Omental fat pad (tissue), 4 donors: Measurements from ENCODE around the gene WDR5. TPM values are rescaled to one million over a fixed set of nuclear protein-coding genes. Genes with fewer than 3 reads are reported as not detected.

Experiments
- ATAC-seq: fragments of 150-250 bp; one replicate; pipeline ENCODE4 v1.9.1; 2016; ENCODE audit warnings: mild to moderate bottlenecking, moderate library complexity; ENCODE audit not compliant: low FRiP score
- DNase-seq: peaks from one replicate; pipeline ENCODE4 v3.0.0-alpha.2; 2019; ENCODE audit warnings: low spot score
- CTCF ChIP-seq, 3 donors: fragments of 450-650 bp; IDR thresholded peaks; one replicate each; pipeline ENCODE4 v1.5.1; 2016 to 2017; ENCODE audit warnings: antibody characterized with exemption in 3 of 3, mild to moderate bottlenecking in 3 of 3, moderate library complexity in 2 of 3
- total RNA-seq, 4 donors: library from RNA; depleted of rRNA; stranded (reverse); fragments of >200 nt; gene quantifications; one replicate each; pipeline ENCODE4 v1.1.0, GENCODE V29; 2016

WDR5 gene
- total RNA-seq, 4 donors from 2014 or later, result 16.1 to 28.2 (median 19.7) TPM

DNA sequence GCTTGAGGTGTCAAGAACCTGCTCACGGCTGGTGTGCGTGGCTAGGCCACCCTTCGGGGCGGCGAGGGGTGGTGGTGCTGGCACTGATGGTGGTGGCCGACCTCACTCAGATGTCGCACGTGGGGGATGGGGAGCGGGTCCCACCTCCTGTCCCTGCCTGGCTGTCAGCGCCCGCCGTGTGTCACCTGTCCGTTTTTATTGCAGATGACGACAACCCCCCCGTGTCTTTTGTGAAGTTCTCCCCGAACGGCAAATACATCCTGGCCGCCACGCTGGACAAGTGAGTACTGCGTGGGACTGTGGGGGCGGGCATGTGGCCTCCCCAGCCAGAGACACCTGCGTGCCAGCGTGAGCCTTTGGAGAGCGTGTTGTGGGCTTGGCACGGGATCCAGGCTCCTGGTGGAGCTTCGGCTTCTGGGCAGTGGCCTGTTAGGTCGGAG lies 18.4 kb downstream of the WDR5 start:
- no peak for TF ChIP-seq CTCF (IDR thresholded peaks at IDR 0.05)
- no peak for DNase-seq

DNA sequence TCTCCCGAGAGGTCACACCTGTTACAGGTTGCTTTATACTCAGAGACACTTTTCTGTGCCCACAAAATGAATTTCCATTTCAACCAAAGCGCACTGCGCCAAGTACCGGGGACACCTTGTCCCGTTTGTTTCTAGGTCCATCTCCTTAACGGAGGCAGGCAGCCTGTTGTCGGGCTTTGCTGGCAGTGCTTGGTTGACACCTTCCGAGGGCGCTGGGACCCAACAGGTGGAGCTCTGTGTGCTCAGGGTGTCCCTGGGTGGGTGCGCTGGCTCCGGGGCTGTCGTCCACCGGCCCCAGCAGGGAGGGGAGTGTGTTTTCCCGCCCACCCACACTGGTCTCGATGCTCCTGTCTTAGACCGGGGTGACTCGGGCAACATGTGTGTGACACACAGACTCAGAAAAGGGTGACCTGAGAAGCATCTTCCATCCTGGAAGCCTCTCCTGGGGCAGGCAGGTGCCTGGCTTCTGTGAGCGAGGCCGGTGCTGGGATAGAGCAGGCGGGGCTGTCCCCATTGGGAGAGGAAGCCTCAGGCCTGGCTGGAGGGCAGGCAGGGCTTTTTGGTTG lies 20.0 kb downstream of the WDR5 start:
- no peak for DNase-seq
- TF ChIP-seq CTCF (IDR thresholded peaks at IDR 0.05), result no peak
- ATAC-seq, result no peak

More for the DNA sequence above, 18.4 kb downstream of the WDR5 start:
- no peak for ATAC-seq

- no peak for ATAC-seq
- no peak for TF ChIP-seq CTCF (IDR thresholded peaks at IDR 0.05)
- DNase-seq, result no peak
These were observed 20.9 kb downstream of the WDR5 start for GRCh38 chr9:134156564-134157377.

DNA sequence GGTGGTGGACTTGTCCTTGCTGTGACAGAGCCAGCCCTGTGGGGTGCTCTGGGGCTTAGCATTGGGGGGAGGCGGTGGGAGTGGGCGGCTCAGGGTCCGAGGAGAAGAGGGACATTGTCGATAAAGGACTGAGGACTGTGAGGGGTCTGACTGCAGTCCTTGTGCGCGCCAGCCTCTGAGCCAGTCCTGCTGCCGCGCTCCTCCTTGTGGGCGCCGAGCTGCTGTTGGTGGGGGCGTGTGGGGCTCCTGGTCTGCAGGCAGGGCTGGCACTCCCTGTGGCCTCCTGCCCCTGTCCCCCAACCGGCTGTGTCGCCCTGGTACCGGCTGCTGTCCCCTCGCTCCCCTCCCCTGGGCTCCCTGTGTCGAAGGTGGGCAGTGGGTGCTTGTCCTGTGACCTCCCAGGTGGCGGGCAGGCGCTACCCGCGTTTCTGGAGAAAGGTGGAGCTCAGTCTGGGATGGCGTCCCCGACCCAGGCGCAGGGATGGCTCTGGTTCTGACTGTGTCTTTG lies 21.6 kb downstream of the WDR5 start:
- DNase-seq, result no peak
- TF ChIP-seq CTCF (IDR thresholded peaks at IDR 0.05), result no peak
- ATAC-seq, result no peak

DNA sequence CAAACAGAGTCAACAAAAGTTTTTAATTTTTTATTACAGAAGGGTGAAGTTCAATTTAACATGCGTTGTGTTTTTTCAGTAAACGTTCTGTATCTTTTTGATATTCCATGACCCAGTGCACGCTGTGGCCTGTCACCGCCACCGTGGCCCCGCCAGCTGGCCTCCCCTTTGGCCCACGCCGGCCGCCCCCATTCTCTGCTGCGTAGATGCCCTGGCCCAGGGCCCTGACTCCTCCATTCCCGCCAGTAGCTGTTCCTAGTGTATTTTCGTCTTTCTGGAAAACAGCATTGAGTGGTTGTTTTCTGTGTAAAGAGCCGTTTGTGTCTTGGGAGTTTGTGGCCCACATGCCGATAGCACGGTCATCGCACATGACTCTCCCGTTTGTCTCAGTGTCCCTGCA lies 22.4 kb downstream of the WDR5 start:
- no peak for TF ChIP-seq CTCF (IDR thresholded peaks at IDR 0.05)
- no peak for ATAC-seq
- no peak for DNase-seq

GRCh38 chr9:134158753-134159392 lies 23.0 kb downstream of the WDR5 start:
- ATAC-seq, result no peak
- no peak for DNase-seq
- TF ChIP-seq CTCF (IDR thresholded peaks at IDR 0.05), result no peak
